HG03432 (cell line): ENCODE data around the gene ZNF343.

ENCODE experiments used
- ATAC-seq: cut with Tn5 transposase; IDR thresholded peaks from one replicate; pipeline ENCODE4 v1.9.1; 2021; ENCODE audit warnings: mild to moderate bottlenecking, moderate library complexity; ENCODE audit not compliant: unreplicated experiment

Gene ZNF343

GRCh38 chr20:2446845-2447244 lies 61.9 kb downstream of the ZNF343 start:
- no peak for ATAC-seq
